A673 (cell line): Measurements from ENCODE around the gene ANKRD13D.

Source experiments
- EZH2 ChIP-seq: fragments of 200-600 bp; sonication (generic); IDR thresholded peaks from 2 replicates; pipeline ENCODE4 v1.6.1; 2017; ENCODE audit warnings: borderline replicate concordance, low read depth, mild to moderate bottlenecking, mixed read lengths, antibody characterized with exemption, low read length; ENCODE audit not compliant: poor library complexity, severe bottlenecking
- TF ChIP-seq, protein P1 (sequence below): fragments of 300-800, 200-600 bp; sonication (generic); conservative IDR thresholded peaks from 2 replicates; pipeline ENCODE4 v1.5.1; 2017; ENCODE audit warnings: low read depth, mild to moderate bottlenecking, antibody characterized with exemption, low read length, moderate library complexity, mixed read lengths

DNA sequence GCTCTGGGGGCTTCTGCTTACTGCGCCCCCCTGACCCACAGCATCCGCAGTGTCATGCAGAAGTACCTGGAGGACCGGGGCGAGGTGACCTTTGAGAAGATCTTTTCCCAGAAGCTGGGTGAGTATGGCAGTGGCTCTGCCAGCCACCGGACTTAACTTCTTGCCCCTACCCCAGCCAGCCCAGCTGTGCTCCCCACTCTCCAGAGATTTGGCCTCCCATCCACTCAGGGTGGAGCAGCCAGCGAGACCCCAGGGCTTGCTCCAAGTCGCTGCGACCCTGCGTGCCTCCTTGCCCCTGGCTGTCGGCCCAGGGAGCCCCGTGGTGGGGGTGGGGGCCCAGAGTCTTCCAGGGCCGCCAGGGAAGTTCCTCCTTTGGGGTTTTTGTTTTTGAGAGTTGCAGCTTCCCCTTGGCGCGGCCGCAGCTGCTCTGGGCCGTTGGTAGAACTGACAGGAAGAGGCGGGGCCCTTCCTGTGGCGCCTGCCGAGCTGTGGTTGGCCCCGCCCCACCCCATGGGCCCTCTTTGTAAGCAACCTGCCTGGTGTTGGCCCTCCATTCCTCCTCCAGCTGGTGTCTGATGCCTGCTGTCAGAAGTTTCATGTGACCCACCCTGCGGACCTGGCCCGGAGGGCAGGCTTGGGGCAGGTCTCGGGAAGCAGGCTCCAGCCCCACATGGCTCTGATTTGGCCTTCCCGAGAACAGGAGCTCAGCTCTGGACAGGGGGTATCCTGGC is 11.7 kb upstream of the ANKRD13D start:
- TF ChIP-seq, protein P1, sequence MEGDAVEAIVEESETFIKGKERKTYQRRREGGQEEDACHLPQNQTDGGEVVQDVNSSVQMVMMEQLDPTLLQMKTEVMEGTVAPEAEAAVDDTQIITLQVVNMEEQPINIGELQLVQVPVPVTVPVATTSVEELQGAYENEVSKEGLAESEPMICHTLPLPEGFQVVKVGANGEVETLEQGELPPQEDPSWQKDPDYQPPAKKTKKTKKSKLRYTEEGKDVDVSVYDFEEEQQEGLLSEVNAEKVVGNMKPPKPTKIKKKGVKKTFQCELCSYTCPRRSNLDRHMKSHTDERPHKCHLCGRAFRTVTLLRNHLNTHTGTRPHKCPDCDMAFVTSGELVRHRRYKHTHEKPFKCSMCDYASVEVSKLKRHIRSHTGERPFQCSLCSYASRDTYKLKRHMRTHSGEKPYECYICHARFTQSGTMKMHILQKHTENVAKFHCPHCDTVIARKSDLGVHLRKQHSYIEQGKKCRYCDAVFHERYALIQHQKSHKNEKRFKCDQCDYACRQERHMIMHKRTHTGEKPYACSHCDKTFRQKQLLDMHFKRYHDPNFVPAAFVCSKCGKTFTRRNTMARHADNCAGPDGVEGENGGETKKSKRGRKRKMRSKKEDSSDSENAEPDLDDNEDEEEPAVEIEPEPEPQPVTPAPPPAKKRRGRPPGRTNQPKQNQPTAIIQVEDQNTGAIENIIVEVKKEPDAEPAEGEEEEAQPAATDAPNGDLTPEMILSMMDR: no peak
- no peak for TF ChIP-seq EZH2
